LNCaP clone FGC (cell line): ENCODE data around the gene GRHPR.
A peak's percentile ranks its signal among the peaks of the same experiment; 100 is the strongest.

Experiments used
- DNase-seq: peaks from one replicate; pipeline ENCODE4 v3.0.0-alpha.2; 2011; ENCODE audit warnings: low read depth
- H3K4me3 ChIP-seq: 2 replicates; pipeline ENCODE4 v1.5.1; 2011; ENCODE audit warnings: mild to moderate bottlenecking, low read depth, low read length, control low read depth
- TF ChIP-seq, protein P1 (sequence below): IDR thresholded peaks from 2 replicates; pipeline ENCODE4 v1.5.1; 2012; ENCODE audit warnings: mild to moderate bottlenecking; ENCODE audit not compliant: control insufficient read depth, insufficient read depth; ENCODE audit errors: extremely low read depth

Gene GRHPR

DNA sequence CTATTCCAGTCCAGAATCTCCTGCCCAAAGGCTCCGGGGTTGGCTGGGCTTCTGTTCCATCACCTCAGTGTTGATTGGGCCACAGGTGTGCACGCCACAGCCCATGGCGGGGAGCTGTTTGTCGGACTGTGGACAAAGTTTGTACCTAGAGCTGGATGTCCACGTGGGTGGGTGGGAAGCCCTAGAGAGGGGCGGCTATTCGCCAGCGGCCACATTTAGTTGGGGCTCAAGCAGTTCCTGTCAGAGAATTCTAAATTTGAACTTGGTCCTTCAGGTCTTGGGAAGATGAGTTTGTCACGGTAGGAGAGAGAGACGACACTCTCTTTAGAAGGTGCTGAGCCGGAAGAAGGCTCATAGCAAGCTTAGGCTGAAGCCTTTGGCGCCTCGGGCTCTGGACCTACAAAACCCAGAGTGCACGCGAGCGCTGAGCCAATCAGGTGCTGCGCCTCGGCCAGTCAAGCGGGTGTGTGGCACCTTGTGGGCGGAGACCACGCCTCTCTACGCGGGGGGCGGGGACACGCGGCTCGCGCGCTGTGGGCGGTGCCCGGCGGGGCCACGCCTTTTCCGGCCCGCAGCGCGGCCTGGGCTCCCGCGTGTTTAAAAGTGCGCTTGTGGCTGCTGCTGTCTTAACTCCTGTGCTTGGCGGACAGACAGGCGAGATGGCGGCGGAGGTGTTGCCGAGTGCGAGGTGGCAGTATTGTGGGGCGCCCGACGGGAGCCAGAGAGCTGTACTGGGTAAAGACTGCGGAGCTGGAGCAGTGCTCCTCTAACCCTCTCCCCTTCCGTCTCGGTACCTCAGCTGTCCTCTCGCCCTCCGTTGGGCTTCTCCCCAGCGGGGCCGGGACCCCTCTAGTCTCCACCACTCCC lies 63.1 kb downstream of the GRHPR start, which contains the start of gene POLR1E:
TSS of gene POLR1E (plus strand) at position 560 of the 867 bp plus-strand sequence. CDS start at position 660, 100 bp downstream.
- H3K4me3 ChIP-seq = peak within 1 kb of the TSS; percentile 92
- peak; percentile 93 for DNase-seq
- TF ChIP-seq, protein P1, sequence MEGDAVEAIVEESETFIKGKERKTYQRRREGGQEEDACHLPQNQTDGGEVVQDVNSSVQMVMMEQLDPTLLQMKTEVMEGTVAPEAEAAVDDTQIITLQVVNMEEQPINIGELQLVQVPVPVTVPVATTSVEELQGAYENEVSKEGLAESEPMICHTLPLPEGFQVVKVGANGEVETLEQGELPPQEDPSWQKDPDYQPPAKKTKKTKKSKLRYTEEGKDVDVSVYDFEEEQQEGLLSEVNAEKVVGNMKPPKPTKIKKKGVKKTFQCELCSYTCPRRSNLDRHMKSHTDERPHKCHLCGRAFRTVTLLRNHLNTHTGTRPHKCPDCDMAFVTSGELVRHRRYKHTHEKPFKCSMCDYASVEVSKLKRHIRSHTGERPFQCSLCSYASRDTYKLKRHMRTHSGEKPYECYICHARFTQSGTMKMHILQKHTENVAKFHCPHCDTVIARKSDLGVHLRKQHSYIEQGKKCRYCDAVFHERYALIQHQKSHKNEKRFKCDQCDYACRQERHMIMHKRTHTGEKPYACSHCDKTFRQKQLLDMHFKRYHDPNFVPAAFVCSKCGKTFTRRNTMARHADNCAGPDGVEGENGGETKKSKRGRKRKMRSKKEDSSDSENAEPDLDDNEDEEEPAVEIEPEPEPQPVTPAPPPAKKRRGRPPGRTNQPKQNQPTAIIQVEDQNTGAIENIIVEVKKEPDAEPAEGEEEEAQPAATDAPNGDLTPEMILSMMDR = no peak

DNA sequence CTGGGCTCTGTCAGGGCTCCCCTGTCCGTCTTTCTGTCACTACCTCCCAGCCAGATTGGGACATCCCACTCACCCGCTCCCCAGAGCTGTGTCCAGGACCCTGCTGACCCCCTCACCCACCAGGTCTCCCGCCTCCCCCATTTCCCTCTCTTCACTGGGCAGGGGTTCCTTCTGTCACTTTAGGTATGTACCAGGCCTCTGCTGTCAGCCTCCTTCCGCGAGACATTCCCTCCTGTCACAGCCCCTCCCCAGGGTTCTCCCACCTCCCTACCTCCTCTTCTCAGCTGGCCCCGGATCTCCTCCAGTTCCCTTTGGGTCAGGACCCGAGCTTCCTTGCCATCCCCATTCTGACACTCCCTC lies 63.7 kb downstream of the GRHPR start:
- no peak for DNase-seq
- peak overlapping the region; percentile 92 for H3K4me3 ChIP-seq
- TF ChIP-seq, protein P1 = no peak
